OCI-LY3 (cell line): ENCODE measurements around the gene NES.
A peak's percentile ranks its signal among the peaks of the same experiment; 100 is the strongest.

Experiments
- H2AFZ ChIP-seq: fragments of 200-600, 300-600 bp; shearing (Covaris generic); 2 replicates; pipeline ENCODE4 v1.6.0; 2014; ENCODE audit warnings: antibody characterized with exemption, low read depth, low read length
- H3K27ac ChIP-seq: fragments of 200-600, 300-600 bp; sonication (generic); 2 replicates; pipeline ENCODE4 v1.5.1; 2014; ENCODE audit warnings: mild to moderate bottlenecking, low read length, moderate library complexity, mixed read lengths
- H3K27me3 ChIP-seq: fragments of 200-600, 300-600 bp; sonication (generic); 2 replicates; pipeline ENCODE4 v1.6.1; 2014; ENCODE audit warnings: low read depth, low read length, mixed read lengths
- H3K36me3 ChIP-seq: fragments of 200-600, 300-600 bp; sonication (generic); replicated peaks from 2 replicates; pipeline ENCODE3; 2014; ENCODE audit warnings: low read depth, low read length, mixed read lengths
- H3K4me1 ChIP-seq: fragments of 300-600, 200-600 bp; sonication (generic); 2 replicates; pipeline ENCODE4 v1.6.1; 2014; ENCODE audit warnings: low read length, mixed read lengths
- H3K4me2 ChIP-seq: fragments of 200-600, 300-600 bp; sonication (generic); 2 replicates; pipeline ENCODE4 v1.6.1; 2014; ENCODE audit warnings: low read length, mixed read lengths
- H3K4me3 ChIP-seq: fragments of 300-600, 200-600 bp; sonication (generic); 2 replicates; pipeline ENCODE4 v1.5.1; 2014; ENCODE audit warnings: antibody characterized with exemption, mild to moderate bottlenecking, low read length, moderate library complexity
- H3K79me2 ChIP-seq: fragments of 300-600, 200-600 bp; shearing (Covaris generic); 2 replicates; pipeline ENCODE4 v1.6.1; 2014; ENCODE audit warnings: mild to moderate bottlenecking, low read length, mixed read lengths
- H3K9ac ChIP-seq: fragments of 300-600, 200-600 bp; shearing (Covaris generic); 2 replicates; pipeline ENCODE4 v1.6.0; 2014; ENCODE audit warnings: mild to moderate bottlenecking, low read length, moderate library complexity
- H3K9me3 ChIP-seq: fragments of 200-600, 300-600 bp; shearing (Covaris generic); 2 replicates; pipeline ENCODE4 v1.6.1; 2014; ENCODE audit warnings: low read length, mixed read lengths; ENCODE audit not compliant: insufficient read depth
- H4K20me1 ChIP-seq: fragments of 200-600, 300-600 bp; sonication (generic); 2 replicates; pipeline ENCODE4 v1.6.1; 2016; ENCODE audit warnings: low read length, mixed read lengths; ENCODE audit not compliant: insufficient read depth
- EZH2phosphoT487 ChIP-seq: fragments of 200-600 bp; shearing (Covaris generic); IDR thresholded peaks from 2 replicates; pipeline ENCODE4 v1.6.1; 2018; ENCODE audit warnings: antibody characterized with exemption, mixed run types, low read depth
- TF ChIP-seq, protein P1 (sequence below): fragments of 200-600, 300-600 bp; sonication (generic); IDR thresholded peaks from 2 replicates; pipeline ENCODE4 v1.5.1; 2014; ENCODE audit warnings: antibody characterized with exemption, low read length, low read depth

NES gene

DNA sequence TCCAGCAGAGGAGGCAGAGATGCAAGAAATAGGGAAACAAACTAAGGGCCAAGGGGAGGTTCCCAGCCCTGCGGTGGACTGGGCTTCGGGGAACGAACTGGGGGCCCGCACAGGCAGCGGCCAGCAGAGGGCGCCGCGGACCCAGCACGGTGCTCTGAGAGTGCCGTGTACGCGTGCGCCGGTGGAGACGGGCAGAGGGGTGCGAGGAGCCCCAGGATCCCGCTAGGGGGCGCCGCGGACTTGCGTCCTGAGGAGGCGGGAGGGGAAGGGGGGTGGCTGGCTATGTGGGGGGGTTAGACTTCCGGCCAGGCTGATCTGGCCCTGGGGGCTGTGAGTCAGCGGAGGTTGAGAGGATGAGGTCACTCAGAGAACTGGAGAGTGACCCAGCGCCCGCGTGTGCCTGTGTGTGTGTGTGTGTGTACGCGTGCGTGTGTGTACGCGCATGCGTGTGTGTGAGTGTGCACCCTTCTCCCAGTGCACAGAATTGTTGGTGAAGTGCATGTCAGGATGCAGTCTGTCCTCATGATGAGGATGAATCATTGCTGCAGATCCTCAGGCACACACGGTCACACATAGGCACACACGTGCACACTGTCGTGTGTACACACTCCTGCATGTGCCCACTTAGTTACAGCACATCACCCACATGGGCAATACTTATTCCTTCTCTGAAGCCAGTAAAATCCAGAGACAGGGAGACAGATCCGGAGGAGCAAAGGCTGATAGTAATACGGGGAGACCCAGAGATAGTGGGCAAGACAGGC, 17.0 kb downstream of the NES start:
- Histone ChIP-seq H3K9ac (peak overlapping the region; percentile 66), H2AFZ (peak overlapping the region; percentile 63), H3K4me1 (peaks cover 74% of the 10 kb centered on the region), H4K20me1 (peaks cover 3% of the 10 kb centered on the region; the same call in 1 of the 2 replicates), H3K4me2 (peak overlapping the region; percentile 90), H3K79me2 (no peaks in the 10 kb centered on the region), H3K9me3 (no peaks in the 10 kb centered on the region), H3K27me3 (peaks cover 32% of the 10 kb centered on the region), H3K36me3 (no peaks in the 10 kb centered on the region), H3K4me3 (peak overlapping the region; percentile 71), H3K27ac (no peak overlapping the region)
- TF ChIP-seq EZH2phosphoT487 = no peak
- TF ChIP-seq, protein P1, sequence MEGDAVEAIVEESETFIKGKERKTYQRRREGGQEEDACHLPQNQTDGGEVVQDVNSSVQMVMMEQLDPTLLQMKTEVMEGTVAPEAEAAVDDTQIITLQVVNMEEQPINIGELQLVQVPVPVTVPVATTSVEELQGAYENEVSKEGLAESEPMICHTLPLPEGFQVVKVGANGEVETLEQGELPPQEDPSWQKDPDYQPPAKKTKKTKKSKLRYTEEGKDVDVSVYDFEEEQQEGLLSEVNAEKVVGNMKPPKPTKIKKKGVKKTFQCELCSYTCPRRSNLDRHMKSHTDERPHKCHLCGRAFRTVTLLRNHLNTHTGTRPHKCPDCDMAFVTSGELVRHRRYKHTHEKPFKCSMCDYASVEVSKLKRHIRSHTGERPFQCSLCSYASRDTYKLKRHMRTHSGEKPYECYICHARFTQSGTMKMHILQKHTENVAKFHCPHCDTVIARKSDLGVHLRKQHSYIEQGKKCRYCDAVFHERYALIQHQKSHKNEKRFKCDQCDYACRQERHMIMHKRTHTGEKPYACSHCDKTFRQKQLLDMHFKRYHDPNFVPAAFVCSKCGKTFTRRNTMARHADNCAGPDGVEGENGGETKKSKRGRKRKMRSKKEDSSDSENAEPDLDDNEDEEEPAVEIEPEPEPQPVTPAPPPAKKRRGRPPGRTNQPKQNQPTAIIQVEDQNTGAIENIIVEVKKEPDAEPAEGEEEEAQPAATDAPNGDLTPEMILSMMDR = peak; percentile 99

GRCh38 chr1:156659661-156659987, 17.6 kb downstream of the NES start:
- Histone ChIP-seq H3K9ac (no peak overlapping the region), H3K36me3 (no peaks in the 10 kb centered on the region), H3K79me2 (no peaks in the 10 kb centered on the region), H3K4me2 (peak overlapping the region; percentile 48), H3K27me3 (peaks cover 34% of the 10 kb centered on the region), H2AFZ (no peak overlapping the region), H3K4me1 (peaks cover 71% of the 10 kb centered on the region), H3K27ac (no peak overlapping the region), H4K20me1 (peaks cover 8% of the 10 kb centered on the region; the same call in 1 of the 2 replicates), H3K4me3 (0 out of 2 replicates have a peak overlapping the region, but pooled peaks have one; percentile 6), H3K9me3 (no peaks in the 10 kb centered on the region)
- TF ChIP-seq, protein P1 = no peak
- TF ChIP-seq EZH2phosphoT487 = no peak

DNA sequence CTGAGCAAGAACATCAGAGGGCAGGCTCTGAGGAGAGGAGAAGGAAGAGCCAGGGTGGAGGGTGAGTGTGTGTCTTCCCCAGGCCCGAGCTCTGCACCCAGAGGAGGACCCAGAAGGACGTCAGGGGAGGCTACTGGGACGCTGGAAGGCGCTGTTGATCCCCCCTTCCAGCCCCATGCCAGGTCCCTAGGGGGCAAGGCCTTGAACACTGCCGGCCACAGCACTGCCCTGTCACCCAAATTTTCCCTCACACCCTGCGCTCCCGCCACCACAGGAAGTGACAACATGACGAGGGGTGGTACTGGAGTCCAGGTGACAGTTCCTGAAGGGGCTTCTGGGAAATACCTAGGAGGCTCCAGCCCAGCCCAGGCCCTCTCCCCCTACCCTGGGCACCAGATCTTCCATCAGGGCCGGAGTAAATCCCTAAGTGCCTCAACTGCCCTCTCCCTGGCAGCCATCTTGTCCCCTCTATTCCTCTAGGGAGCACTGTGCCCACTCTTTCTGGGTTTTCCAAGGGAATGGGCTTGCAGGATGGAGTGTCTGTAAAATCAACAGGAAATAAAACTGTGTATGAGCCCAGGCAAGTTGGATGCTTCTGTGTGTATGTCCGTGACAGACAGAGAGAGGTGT, 18.1 kb downstream of the NES start:
- Histone ChIP-seq H4K20me1 (peaks cover 8% of the 10 kb centered on the region; the same call in 1 of the 2 replicates), H3K4me3 (no peak overlapping the region), H3K79me2 (no peaks in the 10 kb centered on the region), H3K9me3 (no peaks in the 10 kb centered on the region), H2AFZ (no peak overlapping the region), H3K27ac (no peak overlapping the region), H3K4me1 (peaks cover 66% of the 10 kb centered on the region), H3K27me3 (peaks cover 34% of the 10 kb centered on the region), H3K36me3 (no peaks in the 10 kb centered on the region), H3K4me2 (peak overlapping the region; percentile 8), H3K9ac (no peak overlapping the region)
- TF ChIP-seq EZH2phosphoT487 = no peak
- TF ChIP-seq, protein P1 = no peak

GRCh38 chr1:156658496-156658895, 18.7 kb downstream of the NES start:
- Histone ChIP-seq H3K4me1 (peaks cover 64% of the 10 kb centered on the region), H4K20me1 (peaks cover 8% of the 10 kb centered on the region; the same call in 1 of the 2 replicates)

More at GRCh38 chr1:156658496-156658895, 18.7 kb downstream of the NES start:
- H3K4me2 ChIP-seq = no peak overlapping the region
- no peaks in the 10 kb centered on the region for H3K79me2 ChIP-seq
- no peaks in the 10 kb centered on the region for H3K9me3 ChIP-seq
- no peaks in the 10 kb centered on the region for H3K36me3 ChIP-seq
- no peak overlapping the region for H3K9ac ChIP-seq
- H2AFZ ChIP-seq = no peak overlapping the region
- H3K27me3 ChIP-seq = peaks cover 39% of the 10 kb centered on the region
- H3K4me3 ChIP-seq = no peak overlapping the region
- no peak overlapping the region for H3K27ac ChIP-seq
- TF ChIP-seq, protein P1 = no peak
- no peak for TF ChIP-seq EZH2phosphoT487
